DMS153 (cell line): ENCODE results near the gene ANGPTL2.

Experiments
- DNase-seq: peaks from one replicate; lab custom pipeline; 2025; lab: John Stamatoyannopoulos, UW

Gene ANGPTL2

GRCh38 chr9:127136081-127136879, 13.8 kb upstream of the ANGPTL2 start:
- DNase-seq, result no peak

DNA sequence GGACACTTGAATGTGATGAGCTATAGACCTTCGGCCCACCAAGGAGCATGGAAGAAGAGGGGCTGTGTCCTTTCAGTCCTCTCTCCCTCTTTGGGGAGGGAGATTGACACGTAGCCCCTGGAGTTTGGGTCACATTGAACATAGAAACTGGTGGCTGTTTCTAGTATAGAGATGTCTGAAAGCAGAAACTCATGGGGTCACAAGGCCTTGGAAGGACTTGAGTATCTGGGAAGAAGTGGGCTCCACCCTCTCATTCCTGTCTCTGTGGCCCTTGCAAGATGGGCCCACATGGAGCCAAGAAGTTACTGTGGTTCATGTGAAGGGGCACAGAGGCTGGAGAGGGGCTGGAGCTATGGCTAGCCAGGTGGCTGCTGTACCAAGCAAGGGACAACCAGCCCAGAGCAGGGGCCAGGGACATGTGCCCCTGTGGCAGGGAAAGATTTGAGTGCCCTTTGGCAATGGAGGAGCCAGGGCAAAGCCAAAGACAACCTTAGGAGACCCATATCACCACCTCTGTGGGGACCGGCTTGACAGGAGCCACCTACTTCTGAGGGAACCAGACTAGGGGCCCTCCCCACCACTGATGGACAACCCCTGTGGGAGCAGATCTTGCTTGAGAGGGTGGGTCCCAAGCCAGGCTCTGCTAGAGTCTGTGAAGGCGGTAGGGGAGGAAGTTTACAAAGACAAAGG, 12.8 kb upstream of the ANGPTL2 start:
- no peak for DNase-seq

GRCh38 chr9:127133739-127134167, 11.3 kb upstream of the ANGPTL2 start:
- no peak for DNase-seq

DNA sequence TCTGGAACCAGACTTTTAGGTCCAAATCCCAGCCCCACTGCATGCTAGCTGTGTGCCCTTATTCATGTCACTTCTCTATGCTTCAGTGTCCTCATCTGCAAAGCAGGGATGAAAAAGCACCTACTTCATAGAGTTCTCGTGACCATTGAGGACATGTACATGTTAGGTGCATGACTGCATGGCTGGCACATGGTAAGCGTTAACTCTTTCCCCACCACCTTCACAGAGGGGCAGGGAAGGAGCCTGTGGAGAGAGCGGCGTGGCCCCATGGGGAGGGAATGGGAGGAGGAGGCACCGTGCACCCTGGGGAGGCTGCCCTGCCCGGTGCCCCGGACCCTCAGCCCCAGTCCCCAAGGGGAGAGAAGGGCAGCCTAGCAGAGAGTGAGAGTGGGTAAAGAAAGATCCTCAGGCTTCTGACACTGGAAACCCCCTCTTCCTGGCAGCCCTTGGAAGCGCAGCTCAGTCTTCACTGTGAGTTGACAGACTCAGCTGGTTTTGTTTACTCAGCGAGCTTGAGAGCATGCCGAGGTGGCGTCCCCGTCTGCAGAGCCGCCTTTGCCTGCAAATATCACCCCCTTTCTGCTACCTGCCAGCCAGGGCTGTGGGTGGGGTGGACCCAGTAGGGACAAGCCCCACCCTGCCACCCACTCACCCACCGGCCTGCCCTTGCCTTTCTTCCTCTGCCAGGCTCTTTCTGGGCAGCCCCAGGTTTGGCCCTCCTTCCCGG, 10.6 kb upstream of the ANGPTL2 start:
- DNase-seq, result no peak

DNA sequence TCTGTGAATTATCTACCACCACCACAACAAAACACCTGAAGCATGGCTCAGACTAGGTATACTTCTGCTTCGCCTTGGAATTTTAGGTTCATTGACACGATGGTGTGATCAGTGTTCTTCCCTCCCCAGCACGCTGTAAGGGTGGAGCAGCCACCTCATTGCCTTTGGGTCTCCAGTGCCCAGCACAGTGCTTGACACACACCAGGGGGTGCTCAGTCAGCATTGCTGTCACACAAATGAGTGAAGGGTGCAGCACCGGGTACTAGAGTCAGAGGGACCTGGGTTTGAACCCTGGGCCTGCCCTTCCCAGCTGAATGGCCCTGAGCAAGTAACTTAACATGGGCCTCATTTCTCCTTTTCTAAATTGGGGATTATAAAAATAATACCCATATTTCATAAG, 9.9 kb upstream of the ANGPTL2 start:
- no peak for DNase-seq

GRCh38 chr9:127131871-127132270, 9.4 kb upstream of the ANGPTL2 start:
- no peak for DNase-seq

GRCh38 chr9:127130661-127131538, 8.5 kb upstream of the ANGPTL2 start:
- DNase-seq, result peak; percentile 30

GRCh38 chr9:127130235-127130634, 7.8 kb upstream of the ANGPTL2 start:
- DNase-seq, result no peak

GRCh38 chr9:127129718-127130085, 7.3 kb upstream of the ANGPTL2 start:
- DNase-seq, result no peak

DNA sequence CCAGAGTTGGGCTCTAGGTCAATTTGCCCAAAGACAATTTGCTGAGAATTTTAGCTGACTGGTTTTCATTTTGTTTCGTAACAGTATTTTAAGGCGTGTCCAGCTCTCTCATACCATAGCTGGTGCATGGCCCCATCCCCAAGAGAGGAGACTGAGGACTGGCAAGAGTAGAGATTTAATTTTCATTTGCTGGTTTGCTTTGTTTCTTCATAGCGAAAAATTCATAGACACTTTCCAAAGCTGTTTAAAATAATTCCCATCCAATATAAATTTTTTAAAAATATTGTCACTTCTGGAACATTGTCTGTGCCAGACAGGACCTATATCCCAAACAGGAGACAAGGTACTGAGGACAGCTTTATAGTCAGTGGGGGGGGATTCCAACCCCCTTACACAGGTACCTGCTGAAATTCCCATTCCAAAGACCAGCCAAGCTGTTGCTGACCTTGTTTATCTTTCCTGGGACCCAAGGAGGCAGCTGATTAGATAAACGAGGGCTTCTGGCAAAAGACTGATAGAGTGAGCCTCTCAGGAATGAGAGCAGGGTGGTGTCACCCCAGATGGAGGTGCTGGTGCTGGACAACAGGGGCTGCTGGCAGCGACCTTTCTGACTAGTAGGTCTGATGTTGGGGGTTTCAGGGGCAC, 6.8 kb upstream of the ANGPTL2 start:
- DNase-seq, result no peak

GRCh38 chr9:127128341-127129072, 6.1 kb upstream of the ANGPTL2 start:
- no peak for DNase-seq

DNA sequence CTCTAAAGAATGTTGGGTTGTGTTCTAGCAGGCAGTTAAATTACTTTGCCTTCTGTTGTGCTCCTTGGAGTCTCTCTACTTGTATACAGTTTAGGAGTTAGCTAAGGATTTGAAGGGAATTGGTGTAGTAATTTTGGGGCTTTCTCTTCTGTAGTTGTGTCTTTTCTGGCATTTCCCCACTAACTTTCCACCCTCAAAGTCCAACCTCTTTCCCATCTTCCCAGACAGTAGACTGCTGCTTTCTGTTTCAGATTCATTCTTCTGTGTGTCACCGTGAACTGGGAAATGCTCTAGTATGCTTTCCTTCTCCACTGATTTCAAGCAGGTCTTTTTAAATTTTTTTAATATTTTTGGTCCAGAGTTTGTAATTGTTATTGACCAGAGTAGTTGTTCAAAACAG, 4.5 kb upstream of the ANGPTL2 start:
- DNase-seq, result no peak

DNA sequence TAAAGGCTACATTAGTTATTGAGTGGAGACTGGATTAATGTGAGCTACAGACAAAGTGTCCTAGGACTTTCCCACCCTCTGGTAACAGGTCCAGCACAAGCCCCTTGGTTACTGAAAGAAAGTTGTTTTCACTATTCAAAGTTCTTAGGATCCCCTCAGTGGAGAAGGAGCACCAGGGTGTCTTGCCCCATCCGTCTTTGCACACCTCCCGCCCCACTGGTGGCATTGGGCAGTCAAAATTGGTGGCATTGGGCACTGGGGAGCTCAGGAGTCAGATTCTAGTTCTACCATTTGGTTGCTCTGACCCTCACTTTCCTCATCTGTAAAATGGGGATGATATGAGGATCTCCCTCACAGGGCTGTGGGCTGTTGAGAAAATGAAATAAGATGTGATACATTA, 2.4 kb upstream of the ANGPTL2 start:
- no peak for DNase-seq

- no peak for DNase-seq
These were observed 1.7 kb upstream of the ANGPTL2 start for GRCh38 chr9:127124111-127124531.

- no peak for DNase-seq
These were observed 842 bp upstream of the ANGPTL2 start for GRCh38 chr9:127123064-127123890.

DNA sequence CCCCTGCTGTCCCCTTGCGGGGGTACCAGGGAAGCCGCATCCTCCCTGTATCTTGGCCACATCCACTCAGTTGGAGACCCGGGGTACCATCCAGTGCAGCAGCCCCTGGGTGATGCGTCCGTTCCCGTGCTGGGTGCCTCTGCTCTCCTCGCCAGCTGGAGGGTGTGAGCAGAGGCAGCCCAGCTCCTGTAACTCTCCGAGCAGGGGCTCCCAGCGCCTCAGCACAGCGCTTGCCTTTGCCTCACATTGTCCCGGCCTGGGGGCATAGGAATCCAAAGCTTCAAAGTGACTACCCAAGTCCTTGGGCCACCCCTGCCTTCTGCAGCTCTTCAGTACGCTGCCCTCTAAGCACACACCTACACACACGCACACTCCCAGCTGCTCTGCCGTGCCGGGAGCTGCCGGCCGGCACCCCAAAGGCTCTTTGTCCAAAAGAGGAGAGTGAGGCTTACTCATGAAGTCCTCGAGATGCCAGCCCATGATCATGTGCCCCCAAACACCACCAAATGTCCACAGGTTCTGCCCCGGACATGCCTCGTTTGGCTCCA, 733 bp downstream of the ANGPTL2 start:
- DNase-seq, result no peak

DNA sequence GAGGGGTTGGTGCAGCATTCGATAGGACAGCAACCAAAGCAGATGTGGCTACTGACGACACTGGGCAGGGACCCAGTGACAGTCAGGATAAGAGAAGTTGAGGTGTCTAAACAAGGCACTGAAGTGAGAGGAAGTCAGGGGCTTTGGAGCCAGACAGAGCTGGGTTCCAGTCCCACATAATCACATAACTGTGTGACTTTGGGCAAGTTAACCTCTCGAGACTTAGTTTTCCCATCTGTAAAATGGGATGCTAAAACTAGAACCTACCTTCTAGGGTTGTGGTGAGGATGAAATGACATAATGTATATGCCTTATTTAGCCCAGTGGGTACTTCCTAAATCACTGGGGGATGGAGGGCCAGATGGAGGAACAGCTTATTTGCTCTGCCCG, 3.1 kb downstream of the ANGPTL2 start:
- no peak for DNase-seq

- no peak for DNase-seq
These were observed 3.7 kb downstream of the ANGPTL2 start for GRCh38 chr9:127118597-127119319.

DNA sequence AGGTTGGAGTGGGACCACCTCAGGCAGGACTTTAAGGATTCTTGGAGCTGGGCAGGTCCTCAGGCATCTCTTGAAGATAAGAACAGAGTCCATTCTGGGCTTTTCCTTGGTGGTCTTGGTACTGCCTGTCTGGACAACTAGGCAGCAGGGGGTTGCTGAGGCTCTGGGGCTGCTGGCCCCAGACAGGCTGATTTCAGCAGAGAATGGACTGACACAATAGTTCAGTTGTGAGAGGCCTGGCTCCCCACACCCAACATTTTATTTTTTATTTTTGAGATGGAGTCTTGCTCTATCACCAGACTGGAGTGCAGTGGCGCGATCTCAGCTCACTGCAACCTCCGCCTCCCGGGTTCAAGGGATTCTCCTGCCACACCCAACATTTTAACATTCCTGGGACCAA, 4.6 kb downstream of the ANGPTL2 start:
- no peak for DNase-seq
